Inflammatory macrophage (primary cell): ENCODE data around the gene ISX.
A peak's percentile ranks its signal among the peaks of the same experiment; 100 is the strongest.

Experiments
- DNase-seq, 2 donors: peaks; one replicate each; pipeline ENCODE4 v3.0.0-alpha.2; 2020 to 2022

The ISX gene

DNA sequence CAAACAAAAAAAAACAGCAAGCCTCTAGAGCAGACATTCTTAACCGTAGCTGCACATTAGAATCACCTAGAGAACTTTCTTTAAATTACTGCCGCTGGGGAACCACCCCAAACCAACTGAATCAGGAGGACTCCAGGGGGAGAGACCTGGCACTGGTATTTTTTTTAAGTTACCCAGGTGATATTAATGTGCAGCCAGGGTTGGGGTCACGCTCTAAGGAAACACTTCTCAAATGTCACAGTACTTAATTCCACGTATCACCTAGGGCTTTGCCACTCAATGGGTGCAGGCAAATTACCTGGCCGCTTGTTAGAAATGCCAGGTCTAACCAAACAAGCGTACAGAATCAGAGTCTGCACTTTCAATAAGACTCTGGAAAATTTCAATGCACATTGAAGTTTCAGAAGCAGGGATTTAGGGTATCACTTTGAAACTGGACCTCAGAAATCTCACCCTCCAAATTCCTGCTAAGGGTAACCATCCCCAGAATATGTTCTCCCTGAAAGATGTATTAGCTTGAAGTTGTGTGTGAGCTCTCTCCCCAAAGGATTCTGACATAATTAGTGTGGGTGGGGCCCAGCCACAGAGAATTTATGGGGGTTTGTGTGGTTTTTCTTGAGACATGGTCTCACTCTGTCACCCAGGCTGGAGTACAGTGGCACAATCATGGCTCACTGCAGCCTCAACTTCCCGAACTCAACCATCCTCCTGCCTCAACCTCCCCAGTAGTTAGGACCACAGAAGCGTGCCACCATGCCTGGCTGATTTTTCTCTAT, 12.7 kb upstream of the ISX start:
- no peak for DNase-seq

DNA sequence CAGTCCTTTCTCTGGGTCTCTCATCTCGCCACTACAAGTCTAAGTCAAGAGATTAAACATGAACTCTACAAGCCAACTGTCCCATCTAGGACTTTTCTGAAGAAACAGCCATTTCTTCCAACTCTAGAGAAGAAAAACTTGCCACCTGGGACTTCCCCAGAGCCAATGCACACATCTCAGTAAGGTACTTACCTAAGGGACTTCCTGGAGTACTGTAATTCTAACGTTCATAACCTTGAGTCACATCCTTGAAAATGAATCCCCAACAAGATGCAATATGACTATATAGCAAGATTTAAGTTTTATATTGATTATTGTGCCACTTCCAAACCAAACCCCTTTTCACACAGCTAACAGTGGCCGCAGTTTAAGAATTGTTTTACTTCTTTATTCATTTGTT, 11.9 kb upstream of the ISX start:
- no peak for DNase-seq

GRCh38 chr22:35056486-35056885, 9.5 kb upstream of the ISX start:
- no peak for DNase-seq

GRCh38 chr22:35057155-35057554, 8.8 kb upstream of the ISX start:
- DNase-seq: no peak

GRCh38 chr22:35059632-35060031, 6.3 kb upstream of the ISX start:
- DNase-seq: no peak

- peak in 1 of 2 donors; percentile 13 for DNase-seq
Observed at GRCh38 chr22:35064664-35065063, 1.3 kb upstream of the ISX start.

GRCh38 chr22:35065183-35065582, 775 bp upstream of the ISX start:
- no peak for DNase-seq

DNA sequence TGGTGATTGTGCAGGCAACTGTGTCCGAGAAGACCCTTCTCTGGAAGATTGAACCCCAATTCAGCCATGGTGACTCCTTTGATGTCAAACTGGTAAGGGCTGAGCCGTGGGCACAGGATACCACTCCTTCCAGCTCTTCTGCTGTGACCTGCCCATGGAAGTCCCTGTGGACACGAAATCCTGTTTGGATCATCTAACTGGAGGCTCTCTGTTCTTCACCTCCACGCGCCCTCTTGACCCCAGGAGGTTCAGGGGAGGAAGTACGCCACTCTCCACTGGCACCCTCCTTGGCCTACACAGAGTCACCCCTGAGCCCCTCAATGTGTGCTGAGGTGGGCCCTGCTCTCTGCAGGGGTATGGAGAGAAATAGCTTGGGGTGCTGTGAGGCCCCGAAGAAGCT, 810 bp downstream of the ISX start:
- DNase-seq: no peak

DNA sequence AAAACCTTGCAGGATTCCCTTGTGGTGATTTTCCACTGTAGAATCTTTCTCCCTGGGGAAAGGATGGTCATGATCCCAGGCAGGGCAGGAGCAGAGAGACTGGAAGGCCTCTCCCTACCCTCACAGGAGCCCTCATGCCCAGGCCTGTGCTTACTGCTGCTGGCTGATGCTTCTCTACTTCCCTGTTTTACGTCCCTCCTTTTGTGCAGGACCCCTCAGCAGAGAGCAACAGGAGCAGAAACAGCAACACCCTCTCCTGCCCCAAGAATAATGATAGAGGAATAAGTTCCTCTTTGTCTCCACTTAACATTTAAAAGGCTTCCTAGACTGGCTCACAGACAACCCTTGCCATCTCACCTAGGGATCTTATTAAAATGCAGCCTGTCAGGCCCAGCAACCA, 3.6 kb downstream of the ISX start:
- peak; percentile 2 to 7 for DNase-seq

- DNase-seq: no peak
Observed at GRCh38 chr22:35070451-35071093, 4.6 kb downstream of the ISX start.

DNA sequence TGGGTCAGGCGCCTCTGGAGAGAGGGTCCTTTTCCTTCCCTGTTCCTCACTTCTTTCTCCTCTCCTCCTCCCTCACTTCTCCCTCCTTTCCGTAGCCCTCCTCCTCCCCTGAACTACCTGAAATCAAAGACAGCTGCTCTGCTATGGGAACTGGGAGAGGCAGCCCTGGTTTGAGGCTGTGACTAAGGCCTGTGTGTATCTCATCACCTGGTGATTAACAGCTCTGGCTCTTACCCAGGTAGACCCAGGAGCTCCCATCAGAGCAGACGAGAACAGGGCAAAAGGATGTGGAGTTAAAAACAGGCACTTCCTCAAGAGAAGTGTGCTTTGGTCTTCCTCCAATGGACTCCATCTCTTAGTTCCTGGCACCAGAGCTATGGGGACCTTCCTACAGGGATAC, 5.8 kb downstream of the ISX start:
- DNase-seq: no peak

- no peak for DNase-seq
Observed at GRCh38 chr22:35072925-35073324, 7.0 kb downstream of the ISX start.

DNA sequence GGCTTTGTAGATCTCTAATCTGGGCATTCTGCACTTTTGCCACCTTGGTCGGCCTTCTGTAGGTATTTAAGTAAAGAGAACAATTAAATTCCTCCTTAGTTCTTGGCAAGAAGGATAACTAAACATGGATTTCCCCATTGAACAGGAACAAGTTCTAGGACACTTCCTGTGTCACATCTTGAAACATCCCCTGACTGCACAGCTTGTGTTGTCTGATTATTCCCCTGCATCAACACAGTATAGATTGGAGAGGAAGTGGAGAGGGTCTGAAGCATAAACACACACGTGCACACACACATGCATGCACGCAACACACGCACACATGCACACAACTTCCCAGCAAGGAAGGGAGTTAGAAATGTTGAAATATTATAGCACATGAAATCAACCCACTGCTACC, 8.6 kb downstream of the ISX start:
- no peak for DNase-seq

GRCh38 chr22:35076630-35077029, 10.7 kb downstream of the ISX start:
- DNase-seq: no peak

- DNase-seq: no peak
Observed at GRCh38 chr22:35085621-35086020, 19.7 kb downstream of the ISX start.

- no peak for DNase-seq
Observed at GRCh38 chr22:35089139-35089538, 23.2 kb downstream of the ISX start.

- no peak for DNase-seq
Observed at GRCh38 chr22:35092406-35092805, 26.4 kb downstream of the ISX start.

- DNase-seq: no peak
Observed at GRCh38 chr22:35098921-35099320, 33.0 kb downstream of the ISX start.

- no peak for DNase-seq
Observed at GRCh38 chr22:35099883-35100282, 33.9 kb downstream of the ISX start.

DNA sequence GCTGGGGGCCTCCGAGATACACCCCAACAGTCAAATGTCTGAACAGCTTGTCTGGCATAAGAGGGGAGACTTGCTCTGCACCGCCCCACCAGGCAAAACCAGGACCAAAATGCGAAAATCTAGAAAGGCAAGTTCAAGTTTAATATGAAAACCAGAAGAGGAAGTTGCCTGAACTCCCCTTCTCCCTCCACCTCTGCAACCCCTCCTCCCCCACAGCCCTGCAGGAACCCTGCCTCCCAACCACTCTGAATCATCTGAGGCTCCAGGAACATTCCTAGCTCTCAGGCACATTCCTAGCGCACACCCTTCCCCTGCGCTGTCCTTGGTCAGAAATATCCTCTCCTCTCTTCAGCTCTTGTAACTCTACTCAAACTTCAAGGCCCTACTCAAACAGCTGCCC, 36.7 kb downstream of the ISX start:
- no peak for DNase-seq

DNA sequence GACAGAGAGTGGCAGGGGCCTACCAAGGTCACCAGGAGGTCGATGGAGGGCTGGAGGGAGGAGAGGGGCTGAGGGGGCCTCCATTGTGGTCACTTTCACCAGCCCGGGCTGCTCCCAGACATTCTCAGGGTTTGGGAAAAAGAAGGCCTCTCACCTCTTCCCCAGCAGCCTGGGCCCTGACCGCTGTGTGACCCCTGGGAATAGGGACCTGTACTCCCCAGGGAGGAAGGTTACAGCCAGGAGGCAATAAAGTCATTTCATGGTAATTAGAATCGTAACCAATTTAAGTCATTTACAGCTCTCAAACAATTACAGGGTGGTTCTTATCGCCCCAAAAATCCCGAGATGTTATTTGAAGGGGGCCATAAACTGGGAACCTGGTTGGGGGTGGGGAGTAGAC, 37.8 kb downstream of the ISX start:
- DNase-seq: no peak

GRCh38 chr22:35104491-35104890, 38.5 kb downstream of the ISX start:
- no peak for DNase-seq

DNA sequence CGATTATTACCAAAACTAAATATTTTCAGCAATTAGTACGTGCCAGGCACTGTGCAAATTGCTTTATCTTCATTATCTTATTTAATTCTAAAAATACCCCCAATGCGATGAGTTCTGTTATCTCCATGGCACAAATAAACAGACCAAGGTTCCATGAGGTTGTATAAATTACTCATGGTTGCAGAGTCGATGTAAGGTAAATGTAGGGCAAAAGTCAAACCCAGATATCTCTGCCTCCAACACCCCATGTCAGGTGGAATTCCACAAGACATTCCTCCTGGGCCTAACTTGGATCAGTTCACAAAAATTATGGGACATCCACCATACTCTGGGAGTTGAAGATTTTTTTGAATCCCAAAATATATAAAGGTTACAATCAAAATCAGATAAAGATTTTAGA, 43.7 kb downstream of the ISX start:
- DNase-seq: no peak

DNA sequence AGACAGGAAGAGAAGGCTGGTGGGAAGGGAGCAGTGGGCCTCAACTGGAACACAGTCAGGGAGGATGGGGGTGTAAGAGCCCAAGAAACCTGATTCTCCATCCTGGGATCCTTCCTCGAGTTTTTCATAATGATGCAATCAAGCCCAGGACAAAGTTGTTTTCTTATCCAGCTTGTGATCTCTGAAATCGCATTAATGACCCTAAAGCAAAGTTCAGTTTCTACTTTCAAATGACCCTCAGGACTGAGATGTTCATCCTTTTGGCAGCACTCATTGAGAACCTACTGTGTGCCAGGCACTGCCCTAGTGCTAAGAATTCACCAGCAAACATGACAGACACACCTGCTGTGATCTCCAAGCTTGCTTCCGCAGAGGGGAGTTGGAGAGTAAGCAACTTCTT, 45.3 kb downstream of the ISX start:
- no peak for DNase-seq

DNA sequence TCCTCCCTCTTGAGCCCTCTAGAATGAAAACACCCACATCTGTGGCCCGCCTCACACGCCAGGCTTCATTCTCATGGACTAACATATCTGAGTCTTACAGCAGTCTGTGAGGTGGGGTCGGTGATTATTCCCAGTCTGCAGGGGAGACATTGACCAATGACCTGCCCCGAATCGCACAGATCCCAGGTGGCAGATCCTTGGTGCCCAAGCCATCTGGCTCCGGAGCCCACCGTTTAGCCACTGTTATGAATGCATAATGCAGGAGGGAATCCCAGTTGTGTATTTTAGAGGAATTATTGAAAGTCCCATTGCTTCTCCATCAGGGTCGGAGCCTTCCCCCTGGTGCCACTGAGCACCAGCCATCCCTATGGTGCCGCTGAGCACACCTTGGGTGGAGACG, 47.4 kb downstream of the ISX start:
- DNase-seq: no peak
